ENCODE measurements around the gene FAHD1. TPM values are rescaled to one million over a fixed set of nuclear protein-coding genes. Genes with fewer than 3 reads are reported as not detected.

Gene FAHD1
- total RNA-seq, 1 donor from 2014 or later = 26.5 TPM

GRCh38 chr16:1845985-1846384 is 19.0 kb downstream of the FAHD1 start:
- no peaks in the 10 kb centered on the region for H3K36me3 Mint-ChIP-seq (ENCODE audit: unreplicated experiment)
- H3K4me3 Mint-ChIP-seq (ENCODE audit: unreplicated experiment) = no peak overlapping the region
- no peak for DNase-seq
- H3K27ac Mint-ChIP-seq (ENCODE audit: unreplicated experiment) = no peak overlapping the region
- peaks cover 3% of the 10 kb centered on the region for H3K27me3 Mint-ChIP-seq (ENCODE audit: unreplicated experiment)
- no peaks in the 10 kb centered on the region for H3K9me3 Mint-ChIP-seq (ENCODE audit: unreplicated experiment)
- no peak for TF ChIP-seq CTCF (IDR thresholded peaks at IDR 0.05; ENCODE audit: partially characterized antibody, unreplicated experiment)
- no peaks in the 10 kb centered on the region for H3K4me1 Mint-ChIP-seq (ENCODE audit: low read depth, unreplicated experiment)

- no peaks in the 10 kb centered on the region for H3K4me1 Mint-ChIP-seq (ENCODE audit: low read depth, unreplicated experiment)
- DNase-seq = no peak
- H3K36me3 Mint-ChIP-seq (ENCODE audit: unreplicated experiment) = no peaks in the 10 kb centered on the region
- H3K4me3 Mint-ChIP-seq (ENCODE audit: unreplicated experiment) = no peak overlapping the region
- TF ChIP-seq CTCF (IDR thresholded peaks at IDR 0.05; ENCODE audit: partially characterized antibody, unreplicated experiment) = no peak
- H3K9me3 Mint-ChIP-seq (ENCODE audit: unreplicated experiment) = no peaks in the 10 kb centered on the region
- H3K27ac Mint-ChIP-seq (ENCODE audit: unreplicated experiment) = no peak overlapping the region
- peaks cover 3% of the 10 kb centered on the region for H3K27me3 Mint-ChIP-seq (ENCODE audit: unreplicated experiment)
Measured at GRCh38 chr16:1846416-1846815, 19.4 kb downstream of the FAHD1 start.

- Mint-ChIP-seq H3K9me3 (ENCODE audit: unreplicated experiment) (no peaks in the 10 kb centered on the region), H3K4me1 (ENCODE audit: low read depth, unreplicated experiment) (no peaks in the 10 kb centered on the region), H3K27me3 (ENCODE audit: unreplicated experiment) (peaks cover 13% of the 10 kb centered on the region), H3K4me3 (ENCODE audit: unreplicated experiment) (no peak overlapping the region), H3K36me3 (ENCODE audit: unreplicated experiment) (no peaks in the 10 kb centered on the region), H3K27ac (ENCODE audit: unreplicated experiment) (no peak overlapping the region)
- no peak for TF ChIP-seq CTCF (IDR thresholded peaks at IDR 0.05; ENCODE audit: partially characterized antibody, unreplicated experiment)
- no peak for DNase-seq
Measured at GRCh38 chr16:1850981-1851380, 24.0 kb downstream of the FAHD1 start.

GRCh38 chr16:1851793-1852192 is 24.8 kb downstream of the FAHD1 start:
- no peak overlapping the region for H3K27ac Mint-ChIP-seq (ENCODE audit: unreplicated experiment)
- H3K4me3 Mint-ChIP-seq (ENCODE audit: unreplicated experiment) = no peak overlapping the region
- peaks cover 10% of the 10 kb centered on the region for H3K27me3 Mint-ChIP-seq (ENCODE audit: unreplicated experiment)
- no peaks in the 10 kb centered on the region for H3K36me3 Mint-ChIP-seq (ENCODE audit: unreplicated experiment)
- no peak for TF ChIP-seq CTCF (IDR thresholded peaks at IDR 0.05; ENCODE audit: partially characterized antibody, unreplicated experiment)
- H3K9me3 Mint-ChIP-seq (ENCODE audit: unreplicated experiment) = no peaks in the 10 kb centered on the region
- no peak for DNase-seq
- no peaks in the 10 kb centered on the region for H3K4me1 Mint-ChIP-seq (ENCODE audit: low read depth, unreplicated experiment)

GRCh38 chr16:1857433-1858097 is 30.6 kb downstream of the FAHD1 start:
- no peak overlapping the region for H3K27ac Mint-ChIP-seq (ENCODE audit: unreplicated experiment)
- H3K27me3 Mint-ChIP-seq (ENCODE audit: unreplicated experiment) = peaks cover 22% of the 10 kb centered on the region
- H3K36me3 Mint-ChIP-seq (ENCODE audit: unreplicated experiment) = no peaks in the 10 kb centered on the region
- no peak overlapping the region for H3K4me3 Mint-ChIP-seq (ENCODE audit: unreplicated experiment)
- H3K4me1 Mint-ChIP-seq (ENCODE audit: low read depth, unreplicated experiment) = no peaks in the 10 kb centered on the region
- no peak for DNase-seq
- no peak for TF ChIP-seq CTCF (IDR thresholded peaks at IDR 0.05; ENCODE audit: partially characterized antibody, unreplicated experiment)
- H3K9me3 Mint-ChIP-seq (ENCODE audit: unreplicated experiment) = no peaks in the 10 kb centered on the region
